GM23248 (cell line): Measurements from ENCODE around the gene KCNJ13.

Source experiments
- EZH2 ChIP-seq: fragments of 200-600 bp; sonication (generic); IDR thresholded peaks from 2 replicates; pipeline ENCODE4 v1.6.1; 2018; ENCODE audit warnings: antibody characterized with exemption, mild to moderate bottlenecking; ENCODE audit not compliant: insufficient read depth, poor library complexity, severe bottlenecking
- EZH2phosphoT487 ChIP-seq: fragments of 200-600 bp; sonication (generic); IDR thresholded peaks from 2 replicates; pipeline ENCODE4 v1.6.1; 2018; ENCODE audit warnings: antibody characterized with exemption, moderate library complexity, mild to moderate bottlenecking, low read depth; ENCODE audit not compliant: insufficient read depth

DNA sequence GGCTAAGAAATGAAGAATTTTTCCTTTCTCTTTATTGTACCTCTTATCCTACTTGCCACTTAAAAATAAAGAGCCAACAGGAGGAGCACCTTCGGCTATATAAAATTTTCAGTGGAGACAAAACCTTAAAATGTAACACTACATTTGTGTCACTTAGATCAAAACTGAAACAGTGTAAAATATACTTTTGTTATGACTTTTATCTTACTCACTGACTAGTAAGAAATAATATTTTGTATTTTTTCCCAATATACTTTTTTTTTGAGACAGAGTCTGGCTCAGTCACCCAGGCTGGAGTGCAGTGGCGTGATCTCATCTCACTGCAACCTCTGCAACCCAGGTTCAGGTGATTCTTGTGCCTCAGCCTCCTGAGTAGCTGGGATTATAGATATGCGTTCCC, 28.3 kb downstream of the KCNJ13 start:
- TF ChIP-seq EZH2phosphoT487 (no peak), EZH2 (no peak)
